ENCODE results near the gene DYNC1H1.
"Not testable (repeated sequence)": the region's sequence is repeated elsewhere in the genome, so short reads cannot be mapped to it uniquely, and the experiment has no call there.

The DYNC1H1 gene

GRCh38 chr14:101963656-101964296 lies 597 bp upstream of the DYNC1H1 start:
- no peak for DNase-seq (ENCODE audit: low spot score)

- peak; percentile 61 for DNase-seq (ENCODE audit: low spot score)
Observed at GRCh38 chr14:101965181-101965544, 790 bp downstream of the DYNC1H1 start.

GRCh38 chr14:101965770-101966722 lies 1.7 kb downstream of the DYNC1H1 start:
- DNase-seq (ENCODE audit: low spot score): no peak

GRCh38 chr14:101966742-101967141 lies 2.4 kb downstream of the DYNC1H1 start:
- DNase-seq (ENCODE audit: low spot score): no peak

- no peak for DNase-seq (ENCODE audit: low spot score)
Observed at GRCh38 chr14:101968186-101968585, 3.8 kb downstream of the DYNC1H1 start.

- no peak for DNase-seq (ENCODE audit: low spot score)
Observed at GRCh38 chr14:101969481-101969880, 5.1 kb downstream of the DYNC1H1 start.

GRCh38 chr14:101970830-101971400 lies 6.5 kb downstream of the DYNC1H1 start:
- no peak for DNase-seq (ENCODE audit: low spot score)

GRCh38 chr14:101971458-101971857 lies 7.1 kb downstream of the DYNC1H1 start:
- DNase-seq (ENCODE audit: low spot score): not testable (repeated sequence)

GRCh38 chr14:101972126-101972866 lies 7.9 kb downstream of the DYNC1H1 start:
- peak; percentile 96 for DNase-seq (ENCODE audit: low spot score)

- no peak for DNase-seq (ENCODE audit: low spot score)
Observed at GRCh38 chr14:101973356-101973755, 9.0 kb downstream of the DYNC1H1 start.

- no peak for DNase-seq (ENCODE audit: low spot score)
Observed at GRCh38 chr14:101975231-101975630, 10.9 kb downstream of the DYNC1H1 start.

- DNase-seq (ENCODE audit: low spot score): no peak
Observed at GRCh38 chr14:101977311-101978071, 13.1 kb downstream of the DYNC1H1 start.

GRCh38 chr14:101979666-101980065 lies 15.3 kb downstream of the DYNC1H1 start:
- DNase-seq (ENCODE audit: low spot score): no peak

GRCh38 chr14:101980251-101980650 lies 15.9 kb downstream of the DYNC1H1 start:
- no peak for DNase-seq (ENCODE audit: low spot score)

- DNase-seq (ENCODE audit: low spot score): peak; percentile 65
Observed at GRCh38 chr14:101980700-101981099, 16.3 kb downstream of the DYNC1H1 start.

GRCh38 chr14:101982621-101983020 lies 18.2 kb downstream of the DYNC1H1 start:
- DNase-seq (ENCODE audit: low spot score): no peak

GRCh38 chr14:101984831-101985230 lies 20.5 kb downstream of the DYNC1H1 start:
- not testable (repeated sequence) for DNase-seq (ENCODE audit: low spot score)

GRCh38 chr14:101985957-101986356 lies 21.6 kb downstream of the DYNC1H1 start:
- DNase-seq (ENCODE audit: low spot score): no peak

- no peak for DNase-seq (ENCODE audit: low spot score)
Observed at GRCh38 chr14:101986953-101987352, 22.6 kb downstream of the DYNC1H1 start.

GRCh38 chr14:101988377-101988776 lies 24.0 kb downstream of the DYNC1H1 start:
- DNase-seq (ENCODE audit: low spot score): no peak

GRCh38 chr14:101991352-101991751 lies 27.0 kb downstream of the DYNC1H1 start:
- DNase-seq (ENCODE audit: low spot score): no peak

Data from LoVo (cell line).